HG03135 (cell line): ENCODE results near the gene GPC6.

Experiments used
- ATAC-seq: cut with Tn5 transposase; IDR thresholded peaks from one replicate; pipeline ENCODE4 v1.9.1; 2021; ENCODE audit warnings: mild to moderate bottlenecking, moderate library complexity; ENCODE audit not compliant: unreplicated experiment

GPC6 gene

DNA sequence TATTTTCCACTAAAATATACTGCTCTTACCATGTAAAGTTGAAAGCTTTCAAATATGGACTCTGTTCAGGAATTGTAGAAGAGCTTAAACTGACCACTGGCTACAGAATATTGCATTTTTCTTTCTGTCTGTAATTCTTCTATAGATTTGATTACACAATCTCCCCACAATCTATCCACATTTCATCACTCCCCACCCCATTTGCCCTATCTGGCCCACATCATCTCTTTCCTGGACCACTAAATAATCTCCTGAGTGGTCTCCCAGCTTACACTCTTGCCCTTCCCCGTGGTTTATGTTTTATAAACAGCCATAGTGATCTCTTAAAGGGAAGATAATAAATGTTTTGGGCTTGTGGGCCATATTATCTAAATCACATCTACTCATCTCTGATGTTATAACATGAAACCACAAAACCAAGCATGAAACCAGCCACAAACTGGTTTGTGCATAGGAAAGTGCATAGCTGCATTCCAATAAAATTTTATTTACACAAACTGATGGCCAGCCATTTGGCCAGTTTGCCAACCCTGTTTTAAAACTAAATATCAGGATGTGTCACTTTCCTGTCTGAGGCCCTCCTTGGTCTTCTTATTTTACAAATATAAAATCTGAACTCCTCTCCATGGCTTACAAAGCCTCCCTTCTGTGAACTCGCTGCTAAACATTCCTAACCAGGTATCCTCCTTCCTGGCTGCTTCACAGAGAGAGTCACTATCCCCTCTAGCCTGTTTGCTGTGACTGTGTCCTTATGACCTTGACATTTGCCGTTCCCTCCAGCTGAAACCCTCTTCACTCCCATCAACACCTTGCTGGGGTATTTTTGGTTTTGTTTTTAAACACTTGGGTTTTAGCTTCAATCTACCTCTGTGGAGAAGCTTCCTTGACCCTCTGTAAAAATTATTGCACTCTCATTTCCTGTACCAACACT, 500.9 kb downstream of the GPC6 start:
- ATAC-seq = no peak

DNA sequence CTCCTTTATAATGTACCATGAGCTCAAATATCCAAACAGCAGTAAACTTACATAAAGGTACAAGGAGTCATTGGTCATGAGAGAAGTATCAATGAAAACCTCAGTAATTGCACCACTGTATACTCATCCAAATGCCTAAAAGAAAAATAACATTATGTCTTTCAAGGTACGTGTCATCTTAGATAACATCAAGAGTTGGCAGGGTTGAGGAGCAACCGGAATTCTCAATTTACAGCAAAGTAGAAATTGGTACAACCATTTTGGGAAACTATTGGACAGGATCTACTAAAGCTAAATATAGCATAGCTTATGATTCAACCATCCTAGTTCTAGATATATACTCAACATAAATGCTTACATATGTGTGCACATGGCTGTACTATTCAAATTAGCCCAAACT, 502.8 kb downstream of the GPC6 start:
- no peak for ATAC-seq

DNA sequence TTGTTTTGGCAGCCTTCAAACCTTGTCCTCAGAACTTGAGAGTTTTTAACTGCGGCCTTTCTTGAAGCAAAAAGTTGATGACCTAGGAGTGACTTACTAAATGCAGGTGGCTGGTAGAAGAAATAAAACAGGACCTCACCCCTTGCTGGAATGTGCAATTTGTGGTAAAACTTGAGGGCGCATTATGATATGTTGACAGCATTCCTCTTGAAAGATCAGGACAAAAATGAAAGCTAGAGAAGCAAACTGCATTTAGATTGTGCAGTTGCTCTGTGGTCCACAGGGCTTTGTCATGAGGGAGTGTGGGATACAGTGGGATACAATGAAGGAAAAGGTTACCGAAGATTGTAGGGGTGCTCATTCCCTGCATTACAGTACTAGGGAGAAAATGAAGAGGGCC, 504.2 kb downstream of the GPC6 start:
- no peak for ATAC-seq

DNA sequence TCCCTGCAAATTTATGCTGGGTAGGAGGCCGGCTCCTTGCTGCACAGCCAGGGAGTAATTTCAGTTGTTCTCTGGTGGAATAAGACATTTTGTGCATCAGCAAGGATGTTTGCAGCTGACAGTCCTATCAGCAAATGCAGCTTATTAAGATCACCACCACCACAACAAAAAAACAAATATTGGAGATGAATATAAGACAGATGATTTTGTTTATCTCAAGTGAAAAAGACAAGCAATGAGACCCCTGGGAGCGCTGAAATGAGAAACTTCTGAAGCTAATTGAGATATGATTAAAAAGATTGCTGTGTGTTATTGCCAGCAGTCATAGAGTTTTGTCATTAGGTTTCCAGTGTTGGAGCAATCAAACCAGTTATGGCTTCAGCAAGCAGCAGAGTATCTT, 505.6 kb downstream of the GPC6 start:
- ATAC-seq = no peak

DNA sequence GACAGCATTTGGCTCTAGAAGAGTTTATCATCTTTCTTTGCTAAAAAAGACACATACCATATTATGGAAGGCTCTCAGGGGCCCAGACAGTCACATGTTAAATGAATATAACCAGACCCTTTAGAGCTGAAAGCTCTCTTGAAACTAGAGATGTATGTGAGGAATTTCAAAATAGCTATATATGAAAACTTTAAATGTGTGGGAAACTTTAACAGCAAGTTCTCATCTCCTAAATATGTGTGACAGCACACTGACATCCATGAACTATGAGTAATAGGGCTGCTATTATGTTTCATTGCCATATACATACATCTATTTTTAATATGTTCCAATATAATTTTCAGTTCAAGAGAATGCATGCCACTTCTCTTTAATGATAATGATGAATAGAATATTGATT, 509.5 kb downstream of the GPC6 start:
- no peak for ATAC-seq

DNA sequence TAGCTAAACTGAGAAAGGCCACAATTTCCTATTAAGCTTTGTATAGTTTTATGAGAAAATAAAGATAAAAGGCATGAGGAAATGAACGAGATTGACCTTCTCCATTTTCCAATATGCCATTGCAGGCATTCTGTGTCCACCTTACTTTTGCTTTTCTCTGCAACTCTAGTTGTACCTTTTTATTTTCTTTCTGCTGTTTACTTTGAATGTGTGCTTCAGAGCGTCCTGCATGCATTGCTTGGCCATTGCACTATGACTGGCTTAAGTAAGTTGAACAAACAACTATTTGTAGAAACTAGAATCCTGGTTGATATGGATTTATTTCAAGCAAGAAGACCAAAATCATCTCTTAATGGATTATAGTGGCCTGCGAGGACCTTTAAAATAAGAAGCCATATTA, 510.3 kb downstream of the GPC6 start:
- ATAC-seq = no peak

DNA sequence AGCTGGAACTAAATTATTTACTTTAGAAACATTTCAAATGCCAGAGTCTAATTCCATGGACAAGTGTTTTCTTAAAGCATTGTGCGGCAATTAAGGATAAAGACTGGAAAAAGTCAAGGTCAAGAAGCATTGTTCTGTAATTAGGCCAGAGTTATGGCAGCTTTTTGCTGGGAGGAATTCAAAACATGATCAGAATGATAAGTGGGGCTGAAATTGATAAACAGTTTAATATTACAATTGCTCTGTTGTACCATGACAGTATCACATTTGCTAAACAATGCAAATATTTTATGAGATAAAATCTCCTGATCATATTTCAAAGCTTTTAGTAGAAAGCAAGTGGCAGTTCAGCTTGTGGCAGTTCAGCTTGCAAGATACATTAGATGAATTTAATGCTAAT, 513.7 kb downstream of the GPC6 start:
- ATAC-seq = no peak

DNA sequence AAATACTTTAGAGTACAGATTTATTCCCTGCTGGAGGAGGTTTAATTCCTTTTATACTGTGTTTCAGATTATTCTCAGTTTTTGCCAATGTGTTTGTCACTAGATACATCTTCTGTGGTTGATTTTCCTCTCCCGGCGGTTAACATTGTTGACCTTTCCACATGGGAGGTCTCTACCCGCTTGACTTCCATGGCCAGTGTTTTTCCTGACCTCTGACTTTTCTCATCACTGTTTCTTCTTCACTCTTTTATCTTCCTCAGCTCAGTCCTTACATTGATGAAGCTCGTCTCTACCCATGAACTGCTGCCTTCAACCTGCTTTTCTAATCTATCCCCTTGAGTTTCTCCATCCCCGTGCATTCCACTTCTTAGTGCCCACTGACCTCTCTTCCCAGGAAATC, 517.4 kb downstream of the GPC6 start:
- no peak for ATAC-seq

DNA sequence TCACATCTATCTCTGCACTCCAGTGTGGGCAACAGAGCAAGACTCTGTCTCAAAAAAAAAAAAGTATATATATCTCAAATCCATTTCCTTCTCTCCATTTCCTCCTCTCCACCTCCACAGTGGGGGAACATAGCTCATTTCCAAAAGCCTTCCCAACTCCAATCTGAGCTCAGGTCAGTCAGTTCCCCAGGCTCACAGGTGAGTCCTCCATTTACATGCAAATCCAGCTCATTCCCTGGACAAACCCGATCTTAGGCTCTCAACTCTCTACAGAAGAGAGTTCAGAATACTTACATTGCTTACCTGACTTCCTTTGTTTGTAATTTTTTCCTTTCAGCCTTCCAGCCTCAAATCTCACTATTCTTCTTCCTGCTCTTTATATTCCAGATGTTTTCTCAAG, 518.3 kb downstream of the GPC6 start:
- ATAC-seq = no peak

DNA sequence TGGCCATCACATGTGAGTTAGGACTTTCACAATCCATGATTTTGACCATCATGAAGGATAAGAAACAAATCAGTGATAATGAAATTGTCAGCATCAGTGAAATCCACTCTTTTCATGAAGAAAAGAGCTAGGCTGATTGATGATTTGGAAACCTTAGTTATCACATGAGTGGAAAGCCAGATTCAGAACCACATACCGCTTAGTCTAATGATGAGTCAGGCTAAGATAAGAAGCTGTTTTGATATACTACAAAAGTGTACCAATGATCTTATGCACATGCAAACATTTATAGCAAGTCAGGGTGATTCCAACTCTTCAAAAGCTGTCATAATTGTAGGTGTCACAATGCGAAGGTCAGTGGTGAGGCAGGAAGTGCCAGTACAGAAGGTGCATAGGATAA, 519.3 kb downstream of the GPC6 start:
- no peak for ATAC-seq

DNA sequence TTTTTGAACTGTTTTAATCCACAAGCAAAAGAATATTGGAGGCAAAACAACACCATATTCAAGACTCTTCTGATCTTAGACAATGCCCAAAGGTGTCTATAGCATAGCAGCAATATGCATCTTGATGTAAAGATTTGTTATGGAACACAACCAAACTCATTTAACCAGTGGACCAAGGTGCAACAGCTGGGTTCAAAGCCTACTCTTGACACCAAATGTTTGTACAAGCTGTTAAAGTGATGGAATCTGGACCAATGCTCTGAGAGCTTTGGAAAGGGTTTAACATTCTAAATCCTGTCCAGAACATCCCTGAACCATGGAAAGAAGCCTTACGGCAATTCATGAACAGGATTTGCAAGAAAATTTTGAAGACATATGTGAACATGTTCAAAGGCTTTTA, 520.0 kb downstream of the GPC6 start:
- ATAC-seq = no peak

DNA sequence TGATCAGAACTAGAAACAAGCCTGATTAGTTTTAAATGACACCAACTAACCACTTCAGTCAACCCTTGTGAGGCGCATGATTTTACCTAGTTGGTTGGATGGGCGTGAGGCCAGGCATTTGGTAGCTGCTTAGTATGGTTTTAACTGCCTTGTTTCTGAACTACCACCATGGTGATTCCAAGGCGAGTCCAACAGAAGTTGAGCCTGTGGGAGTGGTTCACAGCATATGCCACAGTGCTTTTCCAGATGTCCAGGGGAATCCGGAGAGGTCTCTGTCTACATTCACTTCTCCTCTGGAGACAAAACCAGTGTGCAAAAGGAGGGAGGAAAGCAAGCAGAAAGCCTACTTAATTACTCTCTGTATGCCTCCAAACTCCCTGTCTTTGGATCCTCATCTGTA, 524.1 kb downstream of the GPC6 start:
- ATAC-seq = no peak

DNA sequence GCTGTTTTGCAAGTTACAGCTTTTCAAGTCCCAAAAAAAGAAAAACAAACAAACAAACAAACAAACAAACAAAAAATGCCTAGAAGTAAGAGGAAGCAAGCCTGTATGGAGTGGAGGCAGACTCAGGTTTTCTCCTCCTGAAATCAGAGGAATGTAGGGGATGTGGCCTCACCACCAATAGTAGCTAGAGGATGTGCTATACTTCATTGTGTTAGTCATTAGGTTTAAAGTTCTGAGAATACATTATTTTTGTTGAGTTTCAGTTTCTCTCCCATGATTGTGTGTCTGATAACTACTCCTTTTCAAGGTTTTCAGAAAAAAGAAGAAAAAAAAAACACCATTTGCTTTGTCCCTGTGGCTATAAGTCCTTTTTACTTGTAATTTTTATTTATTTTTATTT, 524.5 kb downstream of the GPC6 start:
- no peak for ATAC-seq

DNA sequence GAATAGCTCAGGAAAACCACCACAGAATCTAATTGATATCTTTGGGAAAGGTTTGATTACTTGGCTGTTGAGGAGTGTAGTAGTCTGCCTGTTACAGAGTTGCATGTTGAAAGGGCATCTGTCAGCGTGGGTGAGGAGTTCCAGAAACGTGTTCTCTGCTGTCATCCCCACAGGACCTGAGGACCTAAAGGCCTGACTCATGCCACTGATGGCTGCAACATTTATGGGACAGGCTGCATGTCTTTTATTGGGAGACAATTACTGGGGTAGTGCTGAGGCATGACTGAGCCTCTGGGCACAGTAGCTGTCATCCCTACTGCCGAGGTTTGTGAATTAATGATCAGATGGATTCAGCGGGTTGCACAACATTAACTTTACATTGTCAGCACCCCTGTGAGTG, 525.9 kb downstream of the GPC6 start:
- ATAC-seq = no peak

DNA sequence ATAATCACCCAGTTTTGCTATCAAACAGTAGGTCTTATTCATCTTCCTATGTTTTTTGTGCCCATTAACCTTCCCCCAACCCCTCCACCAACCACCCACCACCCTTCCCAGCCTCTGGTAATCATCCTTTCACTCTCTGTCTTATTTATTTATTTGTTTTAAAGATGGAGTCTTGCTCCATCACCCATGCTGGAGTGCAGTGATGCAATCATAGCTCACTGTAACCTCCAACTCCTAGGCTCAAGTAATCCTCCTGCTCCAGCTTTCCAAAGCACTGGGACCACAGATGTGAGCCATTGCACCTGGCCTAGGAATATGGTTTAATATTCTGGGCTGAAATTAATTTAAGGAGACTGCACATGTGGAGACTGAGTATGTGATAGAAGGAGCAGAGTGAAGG, 527.0 kb downstream of the GPC6 start:
- no peak for ATAC-seq

DNA sequence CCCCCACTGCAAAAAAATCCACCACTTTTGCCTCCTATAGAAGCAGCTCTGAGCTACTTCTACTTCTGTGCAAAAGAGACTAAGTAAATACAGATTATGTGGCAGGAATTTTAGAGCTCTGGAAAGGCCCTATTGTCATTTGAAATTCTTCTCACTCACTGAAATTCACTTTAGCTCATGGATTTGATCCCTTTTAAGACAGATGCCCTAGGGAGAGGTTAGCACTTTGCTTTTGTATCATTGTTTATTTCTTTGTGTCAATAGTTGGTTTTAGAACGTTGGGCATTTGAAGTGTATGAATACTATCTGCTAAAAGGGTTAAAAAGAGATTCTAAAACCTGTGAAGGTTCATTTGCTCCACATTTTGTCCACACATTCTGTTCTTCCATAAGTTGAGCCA, 528.7 kb downstream of the GPC6 start:
- ATAC-seq = no peak

DNA sequence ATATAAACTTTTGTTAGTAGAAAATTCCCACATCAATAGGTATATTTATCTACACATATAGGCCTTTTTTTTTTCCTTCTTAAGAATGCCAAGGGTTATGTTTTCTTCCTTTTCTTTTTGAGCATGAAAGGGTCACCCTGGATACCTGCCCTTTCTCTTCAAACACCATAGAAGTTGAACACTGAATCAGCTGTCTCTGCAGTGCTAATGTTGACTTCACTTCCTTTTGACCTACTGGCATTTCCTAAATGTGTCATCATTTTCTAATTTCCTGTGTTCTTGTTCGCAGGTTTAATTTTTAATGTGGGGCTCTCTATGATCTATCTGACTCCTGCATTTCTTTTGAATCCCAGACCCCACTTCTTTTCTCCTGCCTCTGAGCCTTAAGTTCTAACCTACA, 532.0 kb downstream of the GPC6 start:
- no peak for ATAC-seq

DNA sequence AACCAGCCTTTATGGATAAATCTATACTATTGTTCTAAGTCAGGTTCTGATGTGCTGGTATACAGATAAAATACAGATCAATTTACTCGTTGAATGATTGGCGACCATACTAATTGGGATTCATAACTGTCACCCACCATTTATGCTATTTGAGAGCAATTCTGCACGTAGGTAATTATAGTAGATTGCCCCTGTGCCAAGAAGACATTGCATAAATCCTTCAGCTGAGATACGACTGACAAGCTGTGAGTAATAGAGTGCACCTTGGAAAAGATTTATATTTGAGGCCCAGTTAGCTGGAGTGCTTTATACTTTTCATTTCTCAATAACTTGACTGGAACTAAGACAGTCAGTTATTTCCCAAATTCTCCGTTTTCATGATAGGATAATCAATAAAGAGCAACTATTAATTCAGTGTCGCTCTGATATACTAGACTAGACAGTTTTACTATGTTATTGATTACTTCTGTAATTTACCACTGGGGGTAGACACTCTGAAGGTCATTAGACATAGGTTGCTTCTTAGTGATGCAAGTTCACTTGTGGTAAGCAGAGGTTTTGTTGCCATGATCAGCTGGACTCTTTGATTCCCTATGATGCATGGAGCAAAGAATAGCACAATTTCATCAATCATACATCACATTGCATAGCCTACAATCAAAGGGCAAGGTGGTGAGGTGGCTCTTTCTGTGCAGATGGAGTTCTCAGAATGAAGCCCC, 536.3 kb downstream of the GPC6 start:
- no peak for ATAC-seq

DNA sequence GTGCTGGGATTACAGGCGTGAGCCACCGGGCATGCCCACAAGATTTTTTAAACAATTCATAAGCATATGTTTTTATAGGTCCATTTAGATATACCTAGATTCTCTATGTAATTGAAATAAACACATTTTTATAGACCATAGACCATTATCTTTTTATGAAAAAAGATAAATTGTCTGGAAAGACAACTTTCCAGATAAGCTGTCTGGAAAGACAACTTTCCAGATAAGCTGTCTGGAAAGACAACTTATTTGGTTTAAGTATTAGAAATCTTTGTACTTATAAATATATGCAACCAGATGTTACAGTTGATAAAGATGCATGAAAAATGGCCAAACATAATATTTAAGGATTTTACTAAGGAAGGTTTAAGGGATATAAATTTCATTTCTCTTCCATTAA, 538.5 kb downstream of the GPC6 start:
- ATAC-seq = no peak

DNA sequence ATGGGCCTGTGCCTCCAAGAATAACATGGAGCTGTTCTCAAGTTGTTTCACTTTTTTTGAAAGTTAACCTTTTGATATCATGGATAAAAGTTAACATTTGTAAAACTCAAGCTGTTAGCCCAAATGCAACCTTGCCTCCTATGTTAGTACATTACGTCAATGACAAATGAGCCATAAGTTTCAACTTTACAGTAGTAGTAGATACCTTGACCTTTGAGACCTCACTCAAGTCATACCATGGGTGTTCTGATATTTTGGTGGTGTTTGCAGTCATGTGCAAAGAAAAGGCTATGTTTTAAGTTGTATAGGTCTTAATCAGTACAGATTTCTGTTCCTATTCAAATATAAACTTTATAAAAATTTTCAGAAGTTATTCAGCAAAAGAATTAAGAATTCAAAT, 539.2 kb downstream of the GPC6 start:
- ATAC-seq = no peak

DNA sequence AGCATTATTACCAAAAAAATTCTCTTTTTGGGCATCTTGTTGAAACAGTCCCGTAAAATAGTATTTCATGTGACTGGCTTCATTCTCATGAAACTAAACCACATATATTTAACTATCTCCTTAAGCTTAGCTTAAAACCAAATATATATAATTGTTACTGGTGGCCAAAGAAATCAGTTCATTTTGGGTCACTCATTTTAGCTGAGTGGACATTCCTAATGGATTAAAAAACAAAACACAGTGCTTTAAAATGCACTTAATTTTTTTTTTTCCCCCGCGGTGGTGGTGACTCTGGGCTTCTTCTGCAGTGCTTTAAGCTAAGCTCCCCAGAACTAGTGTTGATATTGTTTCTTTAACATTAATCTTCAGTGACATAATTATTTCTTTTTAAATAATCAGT, 540.1 kb downstream of the GPC6 start:
- ATAC-seq = no peak

DNA sequence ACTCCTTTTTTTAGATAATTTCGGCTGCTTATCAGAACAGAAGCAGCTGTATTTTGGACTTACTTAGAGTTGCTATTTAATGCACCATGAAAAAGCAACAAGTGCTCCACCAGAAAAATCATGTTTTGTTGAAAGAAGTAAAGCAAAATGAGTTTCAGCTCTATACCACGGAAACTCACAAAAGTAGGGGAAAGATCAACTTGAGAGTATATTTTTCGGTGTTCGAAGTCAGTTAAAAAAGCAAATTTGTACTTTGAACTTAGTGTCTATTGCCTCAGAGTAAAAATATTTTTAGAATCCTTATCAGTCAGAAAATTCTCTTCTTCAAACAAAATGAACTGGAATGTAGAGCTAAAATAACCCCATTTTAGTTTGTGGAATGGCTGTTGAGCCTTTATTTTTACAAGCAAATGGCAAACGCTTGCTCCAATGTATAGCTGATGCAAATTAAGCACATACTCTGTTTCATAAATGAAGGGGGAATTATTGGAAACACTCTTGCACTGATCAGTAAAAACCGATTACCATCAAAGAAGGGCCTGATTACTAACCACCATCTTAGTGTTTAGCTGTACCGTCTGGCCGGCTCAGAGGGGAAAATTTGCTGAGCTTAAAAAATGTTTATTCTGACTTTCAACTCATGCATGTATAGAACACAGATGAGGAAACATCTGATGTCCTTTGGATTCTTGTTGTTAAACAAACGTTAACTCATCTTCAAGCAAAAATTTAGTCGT, 540.7 kb downstream of the GPC6 start:
- ATAC-seq = no peak
